Fibroblast of lung (primary cell): ENCODE measurements around the gene DDR1. TPM values are rescaled to one million over a fixed set of nuclear protein-coding genes. Genes with fewer than 3 reads are reported as not detected.

Experiments used
- DNase-seq, 2 donors: peaks; one replicate each; pipeline versions ENCODE4 v3.0.0 to v3.0.0-alpha.2; 2010; ENCODE audit warnings: low read depth in 2 of 2
- H2AFZ ChIP-seq: 2 replicates; pipeline ENCODE4 v1.5.1; 2012; ENCODE audit warnings: low read length, control low read depth, inconsistent platforms
- H3K27ac ChIP-seq: 2 replicates; pipeline ENCODE4 v1.5.1; 2011; ENCODE audit warnings: low read length, control low read depth; ENCODE audit not compliant: insufficient read depth
- H3K27me3 ChIP-seq: 2 replicates; pipeline ENCODE4 v1.5.1; 2011; ENCODE audit warnings: mild to moderate bottlenecking, low read length; ENCODE audit not compliant: control insufficient read depth, insufficient read depth
- H3K36me3 ChIP-seq: 2 replicates; pipeline ENCODE4 v1.5.1; 2011; ENCODE audit warnings: low read length; ENCODE audit not compliant: control insufficient read depth, insufficient read depth
- H3K4me1 ChIP-seq: 2 replicates; pipeline ENCODE4 v1.5.1; 2011; ENCODE audit warnings: low read length; ENCODE audit not compliant: control insufficient read depth, insufficient read depth; ENCODE audit errors: extremely low read depth
- H3K4me2 ChIP-seq: 2 replicates; pipeline ENCODE4 v1.5.1; 2011; ENCODE audit warnings: low read length, control low read depth; ENCODE audit not compliant: insufficient read depth; ENCODE audit errors: extremely low read depth
- H3K4me3 ChIP-seq, 4 experiments: fragments of 200-600 bp in 1 of 4; sonication (generic) in 1 of 4; replicated peaks in 1 of 4; 2 replicates each; pipeline ENCODE4 v1.5.1; 2011 to 2016; ENCODE audit warnings: low read length in 4 of 4, low read depth in 3 of 4, mild to moderate bottlenecking in 3 of 4, control low read depth in 2 of 4, inconsistent platforms in 1 of 4, mixed read lengths in 1 of 4; ENCODE audit not compliant: insufficient read depth in 1 of 4; ENCODE audit errors: control extremely low read depth in 1 of 4
- H3K79me2 ChIP-seq: 2 replicates; pipeline ENCODE4 v1.5.1; 2012; ENCODE audit warnings: mild to moderate bottlenecking, low read length, inconsistent platforms; ENCODE audit not compliant: control insufficient read depth, insufficient read depth
- H3K9ac ChIP-seq: 2 replicates; pipeline ENCODE4 v1.5.1; 2011; ENCODE audit warnings: mild to moderate bottlenecking, low read length, control low read depth; ENCODE audit not compliant: insufficient read depth
- H3K9me3 ChIP-seq: 2 replicates; pipeline ENCODE4 v1.5.1; 2012; ENCODE audit warnings: low read depth, low read length; ENCODE audit not compliant: control insufficient read depth, insufficient read depth
- H4K20me1 ChIP-seq: 2 replicates; pipeline ENCODE4 v1.5.1; 2011; ENCODE audit warnings: low read length; ENCODE audit not compliant: control insufficient read depth, insufficient read depth; ENCODE audit errors: extremely low read depth
- EZH2 ChIP-seq: IDR thresholded peaks from 2 replicates; pipeline ENCODE4 v1.5.1; 2012; ENCODE audit warnings: low read length, control low read depth, mild to moderate bottlenecking; ENCODE audit errors: missing control alignments
- polyA plus RNA-seq, 2 donors: library from polyadenylated mRNA; depleted of rRNA in 1 of 2; stranded (reverse) in 1 of 2; unstranded in 1 of 2; fragments of >200 nt; gene quantifications; 2 replicates each; pipeline ENCODE4 v1.2.1, GENCODE V29; 2011 to 2012; ENCODE audit warnings: missing spikeins in 1 of 2
- total RNA-seq: library from RNA; depleted of rRNA; stranded (reverse); fragments of >200 nt; gene quantifications from 2 replicates; pipeline ENCODE4 v1.2.1, GENCODE V29; 2014
- TF ChIP-seq, protein P1 (sequence below), 2 donors: IDR thresholded peaks in 1 of 2; conservative IDR thresholded peaks in 1 of 2; 1 replicate in 1 of 2; 2 replicates in 1 of 2; pipeline ENCODE4 v1.5.1; 2011 to 2012; ENCODE audit warnings: low read length in 2 of 2, control low read depth in 1 of 2, inconsistent platforms in 1 of 2, low read depth in 1 of 2, mild to moderate bottlenecking in 1 of 2

DDR1 gene
- total and polyA plus RNA-seq, 2 donors (not counting 1 experiment from before 2014, with no cell fraction given): 10.9 to 17.5 TPM

- H3K4me1 ChIP-seq: peaks cover 4% of the 10 kb centered on the region
- peaks cover 14% of the 10 kb centered on the region for H3K27me3 ChIP-seq
- no peaks in the 10 kb centered on the region for H3K9me3 ChIP-seq
- DNase-seq: no peak
- no peak overlapping the region for H3K4me2 ChIP-seq
- TF ChIP-seq, protein P1, sequence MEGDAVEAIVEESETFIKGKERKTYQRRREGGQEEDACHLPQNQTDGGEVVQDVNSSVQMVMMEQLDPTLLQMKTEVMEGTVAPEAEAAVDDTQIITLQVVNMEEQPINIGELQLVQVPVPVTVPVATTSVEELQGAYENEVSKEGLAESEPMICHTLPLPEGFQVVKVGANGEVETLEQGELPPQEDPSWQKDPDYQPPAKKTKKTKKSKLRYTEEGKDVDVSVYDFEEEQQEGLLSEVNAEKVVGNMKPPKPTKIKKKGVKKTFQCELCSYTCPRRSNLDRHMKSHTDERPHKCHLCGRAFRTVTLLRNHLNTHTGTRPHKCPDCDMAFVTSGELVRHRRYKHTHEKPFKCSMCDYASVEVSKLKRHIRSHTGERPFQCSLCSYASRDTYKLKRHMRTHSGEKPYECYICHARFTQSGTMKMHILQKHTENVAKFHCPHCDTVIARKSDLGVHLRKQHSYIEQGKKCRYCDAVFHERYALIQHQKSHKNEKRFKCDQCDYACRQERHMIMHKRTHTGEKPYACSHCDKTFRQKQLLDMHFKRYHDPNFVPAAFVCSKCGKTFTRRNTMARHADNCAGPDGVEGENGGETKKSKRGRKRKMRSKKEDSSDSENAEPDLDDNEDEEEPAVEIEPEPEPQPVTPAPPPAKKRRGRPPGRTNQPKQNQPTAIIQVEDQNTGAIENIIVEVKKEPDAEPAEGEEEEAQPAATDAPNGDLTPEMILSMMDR (conservative IDR thresholded peaks at IDR 0.05 in 1 of 2, IDR thresholded peaks at IDR 0.05 in 1 of 2; ENCODE audit: low read depth in 1 of 2, low read length in 2 of 2): no peak
- TF ChIP-seq EZH2: peak; percentile 30
- no peak overlapping the region for H3K9ac ChIP-seq
- no peaks in the 10 kb centered on the region for H4K20me1 ChIP-seq
- no peaks in the 10 kb centered on the region for H3K36me3 ChIP-seq
- H2AFZ ChIP-seq: no peak overlapping the region
- H3K79me2 ChIP-seq: no peaks in the 10 kb centered on the region
- no peak overlapping the region for H3K4me3 ChIP-seq
- no peak overlapping the region for H3K27ac ChIP-seq
These were observed 54.4 kb downstream of the DDR1 start for GRCh38 chr6:30938730-30939129.

DNA sequence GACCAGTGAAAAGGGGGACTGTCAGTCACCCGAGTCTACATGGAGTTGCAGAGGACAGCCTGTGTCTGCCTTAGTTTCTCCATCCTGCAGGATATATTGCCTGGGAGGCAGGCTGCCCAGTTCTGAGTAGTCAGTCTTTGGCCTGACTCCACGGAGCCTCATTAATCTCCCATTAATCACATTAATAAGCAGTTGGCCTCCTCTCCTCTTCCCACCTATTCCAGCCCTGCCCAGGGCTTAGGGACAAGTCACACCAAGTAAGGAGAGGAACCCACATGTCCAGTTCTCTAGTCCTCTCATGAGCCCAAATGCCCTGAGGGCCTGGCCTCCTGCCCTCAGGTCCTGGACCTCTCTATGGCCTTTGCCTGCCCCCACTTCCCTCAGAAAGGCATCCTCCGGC is 55.2 kb downstream of the DDR1 start:
- H3K9ac ChIP-seq: no peak overlapping the region
- no peaks in the 10 kb centered on the region for H4K20me1 ChIP-seq
- peaks cover 4% of the 10 kb centered on the region for H3K4me1 ChIP-seq
- H3K79me2 ChIP-seq: no peaks in the 10 kb centered on the region
- H3K27ac ChIP-seq: no peak overlapping the region
- no peak overlapping the region for H2AFZ ChIP-seq
- peaks cover 14% of the 10 kb centered on the region for H3K27me3 ChIP-seq
- TF ChIP-seq EZH2: no peak
- TF ChIP-seq, protein P1 (conservative IDR thresholded peaks at IDR 0.05 in 1 of 2, IDR thresholded peaks at IDR 0.05 in 1 of 2; ENCODE audit: low read depth in 1 of 2, low read length in 2 of 2): no peak
- no peak overlapping the region for H3K4me2 ChIP-seq
- H3K36me3 ChIP-seq: no peaks in the 10 kb centered on the region
- H3K9me3 ChIP-seq: no peaks in the 10 kb centered on the region
- peak in 1 of 2 donors; percentile 48 for DNase-seq
- no peak overlapping the region for H3K4me3 ChIP-seq

DNA sequence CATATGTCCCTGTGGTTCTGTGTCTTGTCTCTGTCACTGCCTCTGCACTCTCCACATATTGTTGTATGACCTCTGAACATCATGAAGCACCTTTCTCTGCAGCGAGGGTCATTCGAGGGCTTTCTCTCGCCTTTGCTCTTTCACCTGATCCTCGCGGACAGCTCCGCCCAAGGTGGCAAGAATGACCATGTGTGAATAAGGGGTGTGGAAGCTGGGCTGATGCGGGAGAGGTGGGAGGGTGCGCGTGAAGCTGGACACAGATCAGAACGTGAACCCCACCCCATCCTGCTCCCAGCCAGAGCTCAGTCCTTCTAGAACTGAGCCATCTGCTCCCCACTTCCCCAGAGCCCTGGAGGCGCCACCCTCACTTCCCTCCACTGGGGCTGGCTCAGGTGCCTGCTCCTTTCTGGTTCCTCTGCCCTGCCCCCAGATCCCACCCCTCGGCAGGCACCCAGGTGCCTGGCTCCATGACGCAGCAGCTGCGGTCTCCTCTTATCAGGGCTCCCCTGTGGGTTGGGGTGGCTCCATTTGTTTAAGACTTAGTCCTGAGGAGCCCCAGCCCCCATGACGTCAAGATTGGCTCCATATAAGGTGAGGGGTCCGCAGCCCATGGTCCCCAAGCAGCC is 56.2 kb downstream of the DDR1 start, which contains the start of gene MUCL3:
TSS of gene MUCL3 (plus strand) at position 613 of the 626 bp plus-strand sequence. CDS start 27 bp downstream, outside the sequence.
- Histone ChIP-seq H3K9me3 (no peaks in the 10 kb centered on the region), H3K36me3 (no peaks in the 10 kb centered on the region), H3K27me3 (peaks cover 15% of the 10 kb centered on the region), H3K4me2 (no peak within 1 kb of the TSS), H4K20me1 (no peaks in the 10 kb centered on the region), H3K27ac (no peak within 1 kb of the TSS), H3K4me1 (peaks cover 4% of the 10 kb centered on the region), H3K79me2 (no peaks in the 10 kb centered on the region), H3K4me3 (no peak within 1 kb of the TSS), H3K9ac (no peak within 1 kb of the TSS), H2AFZ (no peak within 1 kb of the TSS)
- no peak for DNase-seq
- TF ChIP-seq, protein P1 (conservative IDR thresholded peaks at IDR 0.05 in 1 of 2, IDR thresholded peaks at IDR 0.05 in 1 of 2; ENCODE audit: low read depth in 1 of 2, low read length in 2 of 2): no peak
- no peak for TF ChIP-seq EZH2
